Keratinocyte (primary cell): Measurements from ENCODE around the gene MGRN1. TPM values are rescaled to one million over a fixed set of nuclear protein-coding genes. Genes with fewer than 3 reads are reported as not detected.

Experiments used
- DNase-seq: peaks from one replicate; pipeline ENCODE4 v3.0.0-alpha.2; 2011; ENCODE audit warnings: low read depth, missing footprints, low spot score
- FAIRE-seq: peaks from 2 replicates; lab custom pipeline; 2011; peaks lifted over from hg19 to GRCh38; lab: Jason Lieb, UNC
- H2AFZ ChIP-seq: 2 replicates; pipeline ENCODE4 v1.6.0; 2012; ENCODE audit warnings: low read length, control low read depth, inconsistent platforms; ENCODE audit not compliant: control insufficient read depth
- H3K27ac ChIP-seq: 2 replicates; pipeline ENCODE4 v1.5.1; 2011; ENCODE audit warnings: low read length; ENCODE audit not compliant: control insufficient read depth, insufficient read depth
- H3K27me3 ChIP-seq: 3 replicates; pipeline ENCODE4 v1.6.0; 2011; ENCODE audit warnings: low read length; ENCODE audit not compliant: control insufficient read depth, insufficient read depth; ENCODE audit errors: extremely low read depth
- H3K36me3 ChIP-seq, 2 experiments: 2 replicates in 1 of 2; 3 replicates in 1 of 2; pipeline ENCODE4 v1.5.1; 2011; ENCODE audit warnings: low read length in 2 of 2, mild to moderate bottlenecking in 1 of 2; ENCODE audit not compliant: control insufficient read depth in 2 of 2, insufficient read depth in 2 of 2; ENCODE audit errors: extremely low read depth in 1 of 2
- H3K4me1 ChIP-seq: 3 replicates; pipeline ENCODE4 v1.5.1; 2011; ENCODE audit warnings: low read length; ENCODE audit not compliant: control insufficient read depth, insufficient read depth; ENCODE audit errors: extremely low read depth
- H3K4me2 ChIP-seq: 3 replicates; pipeline ENCODE4 v1.6.0; 2011; ENCODE audit warnings: low read depth, low read length; ENCODE audit not compliant: control insufficient read depth, insufficient read depth; ENCODE audit errors: extremely low read depth
- H3K4me3 ChIP-seq, 3 experiments: fragments of 200-600 bp in 1 of 3; sonication (generic) in 1 of 3; 2 replicates in 2 of 3; 3 replicates in 1 of 3; pipeline ENCODE4 v1.5.1; 2011 to 2016; ENCODE audit warnings: low read length in 3 of 3, mild to moderate bottlenecking in 3 of 3, control low read depth in 2 of 3, inconsistent platforms in 1 of 3, low read depth in 1 of 3, mixed read lengths in 1 of 3, mixed run types in 1 of 3, moderate library complexity in 1 of 3; ENCODE audit not compliant: control insufficient read depth in 2 of 3, insufficient read depth in 2 of 3; ENCODE audit errors: extremely low read depth in 1 of 3
- H3K79me2 ChIP-seq: 2 replicates; pipeline ENCODE4 v1.6.0; 2012; ENCODE audit warnings: low read length; ENCODE audit not compliant: control insufficient read depth, insufficient read depth
- H3K9ac ChIP-seq: 3 replicates; pipeline ENCODE4 v1.6.0; 2011; ENCODE audit warnings: low read length; ENCODE audit not compliant: control insufficient read depth, insufficient read depth; ENCODE audit errors: extremely low read depth
- H3K9me1 ChIP-seq: 3 replicates; pipeline ENCODE4 v1.6.0; 2011; ENCODE audit warnings: low read length; ENCODE audit not compliant: control insufficient read depth, insufficient read depth; ENCODE audit errors: extremely low read depth
- H3K9me3 ChIP-seq: 2 replicates; pipeline ENCODE4 v1.5.1; 2012; ENCODE audit warnings: low read depth, low read length; ENCODE audit not compliant: control insufficient read depth
- H4K20me1 ChIP-seq: 3 replicates; pipeline ENCODE4 v1.6.0; 2011; ENCODE audit warnings: low read length; ENCODE audit not compliant: control insufficient read depth, insufficient read depth; ENCODE audit errors: extremely low read depth
- CTCF ChIP-seq, 3 experiments: IDR thresholded peaks in 1 of 3; conservative IDR thresholded peaks in 1 of 3; optimal IDR thresholded peaks in 1 of 3; 2 replicates in 2 of 3; 3 replicates in 1 of 3; pipeline versions ENCODE3 to v1.5.1; 2011; ENCODE audit warnings: low read length in 3 of 3, mild to moderate bottlenecking in 3 of 3, moderate library complexity in 2 of 3, control low read depth in 1 of 3, inconsistent platforms in 1 of 3; ENCODE audit not compliant: insufficient read depth in 2 of 3; ENCODE audit errors: extremely low read depth in 1 of 3
- EZH2 ChIP-seq: IDR thresholded peaks from one replicate; pipeline ENCODE4 v1.6.1; 2012; ENCODE audit warnings: inconsistent platforms, mild to moderate bottlenecking, low read length, moderate library complexity
- dilution Hi-C: fragments of 300-500 bp; cut with MboI; formaldehyde crosslinking; loops from one replicate; pipeline ENCODE4 v1.7.0; 2020; ENCODE audit warnings: low sequenced_read_pairs; ENCODE audit not compliant: extremely low pct_ligation_motif_present
- polyA plus RNA-seq, 5 experiments: library from polyadenylated mRNA; depleted of rRNA in 3 of 5; stranded (reverse) in 3 of 5; stranded (forward) in 1 of 5; unstranded in 1 of 5; fragments of >200 nt; gene quantifications; 1 replicate in 1 of 5; 2 replicates in 3 of 5; 3 replicates in 1 of 5; pipeline versions ENCODE4 v1.2.1 to v1.2.3, GENCODE V29; 2011 to 2012; ENCODE audit warnings: missing spikeins in 2 of 5, low read depth in 1 of 5, low replicate concordance in 1 of 5

The MGRN1 gene
- polyA plus RNA-seq, 1 donor (not counting 4 experiments of a cell fraction or from before 2014, with no cell fraction given) = 1.9 TPM

GRCh38 chr16:4580250-4580649 is 44.4 kb upstream of the MGRN1 start:
- Histone ChIP-seq H3K4me2 (no peak overlapping the region), H3K4me3 (no peak overlapping the region), H3K9me3 (no peaks in the 10 kb centered on the region), H3K27me3 (peaks cover 2% of the 10 kb centered on the region), H3K36me3 (no peaks in the 10 kb centered on the region), H2AFZ (no peak overlapping the region), H4K20me1 (no peaks in the 10 kb centered on the region), H3K27ac (no peak overlapping the region), H3K79me2 (no peaks in the 10 kb centered on the region), H3K4me1 (peaks cover 2% of the 10 kb centered on the region), H3K9me1 (no peaks in the 10 kb centered on the region), H3K9ac (no peak overlapping the region)
- dilution Hi-C loops = no loop called here
- no peak for DNase-seq
- FAIRE-seq = no peak
- no peak for TF ChIP-seq EZH2
- no peak for TF ChIP-seq CTCF (optimal IDR thresholded peaks at IDR 0.05 in 1 of 3, IDR thresholded peaks at IDR 0.05 in 1 of 3, conservative IDR thresholded peaks at IDR 0.05 in 1 of 3; ENCODE audit: extremely low read depth in 1 of 3, insufficient read depth in 2 of 3, low read length in 3 of 3)

GRCh38 chr16:4583906-4584305 is 40.7 kb upstream of the MGRN1 start:
- no peaks in the 10 kb centered on the region for H3K9me1 ChIP-seq
- TF ChIP-seq CTCF (optimal IDR thresholded peaks at IDR 0.05 in 1 of 3, IDR thresholded peaks at IDR 0.05 in 1 of 3, conservative IDR thresholded peaks at IDR 0.05 in 1 of 3; ENCODE audit: extremely low read depth in 1 of 3, insufficient read depth in 2 of 3, low read length in 3 of 3) = no peak
- no peak for TF ChIP-seq EZH2
- H3K9ac ChIP-seq = no peak overlapping the region
- no peak for FAIRE-seq
- peaks cover 2% of the 10 kb centered on the region for H3K9me3 ChIP-seq
- H3K79me2 ChIP-seq = no peaks in the 10 kb centered on the region
- peaks cover 3% of the 10 kb centered on the region for H3K27me3 ChIP-seq
- H4K20me1 ChIP-seq = no peaks in the 10 kb centered on the region
- DNase-seq = no peak
- H3K4me1 ChIP-seq = peaks cover 2% of the 10 kb centered on the region
- dilution Hi-C loops = no loop called here
- H3K27ac ChIP-seq = no peak overlapping the region
- H3K4me3 ChIP-seq = no peak overlapping the region
- H3K36me3 ChIP-seq = no peaks in the 10 kb centered on the region
- no peak overlapping the region for H2AFZ ChIP-seq
- H3K4me2 ChIP-seq = no peak overlapping the region
